Stimulated activated CD4-positive, alpha-beta T cell treated with anti-CD3 and anti-CD28 coated beads, Interleukin-1b, Interleukin-23, amount 100 ng/mL, for 24 hours (primary cell): ENCODE results near the gene LYL1.

Source experiments
- DNase-seq, 4 experiments: peaks; one replicate each; pipeline ENCODE4 v3.0.0-alpha.2; 2020; ENCODE audit warnings: low read depth in 4 of 4, low spot score in 1 of 4

The LYL1 gene

GRCh38 chr19:13076787-13077186, 25.9 kb downstream of the LYL1 start:
- no peak for DNase-seq

- no peak for DNase-seq
Measured at GRCh38 chr19:13076320-13076719, 26.3 kb downstream of the LYL1 start.

GRCh38 chr19:13074378-13074777, 28.3 kb downstream of the LYL1 start:
- DNase-seq = no peak

- no peak for DNase-seq
Measured at GRCh38 chr19:13073263-13073662, 29.4 kb downstream of the LYL1 start.

- no peak for DNase-seq
Measured at GRCh38 chr19:13072188-13072908, 30.3 kb downstream of the LYL1 start.

GRCh38 chr19:13071444-13072187, 31.0 kb downstream of the LYL1 start:
- no peak for DNase-seq

- no peak for DNase-seq
Measured at GRCh38 chr19:13070425-13071140, 32.1 kb downstream of the LYL1 start.

- DNase-seq = no peak
Measured at GRCh38 chr19:13069415-13070359, 33.0 kb downstream of the LYL1 start.

- DNase-seq = no peak
Measured at GRCh38 chr19:13068085-13068846, 34.4 kb downstream of the LYL1 start.

GRCh38 chr19:13066933-13067807, 35.5 kb downstream of the LYL1 start:
- DNase-seq = no peak

- no peak for DNase-seq
Measured at GRCh38 chr19:13066226-13066625, 36.4 kb downstream of the LYL1 start.

GRCh38 chr19:13064092-13064489, 38.6 kb downstream of the LYL1 start:
- no peak for DNase-seq

GRCh38 chr19:13063461-13064091, 39.1 kb downstream of the LYL1 start:
- DNase-seq = no peak

GRCh38 chr19:13062317-13062716, 40.3 kb downstream of the LYL1 start:
- DNase-seq = no peak

GRCh38 chr19:13060964-13061927, 41.4 kb downstream of the LYL1 start:
- DNase-seq = peak; percentile 47 to 75 (median 64)

- no peak for DNase-seq
Measured at GRCh38 chr19:13060233-13060963, 42.3 kb downstream of the LYL1 start.
